PC-9 (cell line): ENCODE results near the gene UBTD1. TPM values are rescaled to one million over a fixed set of nuclear protein-coding genes. Genes with fewer than 3 reads are reported as not detected.

Experiments
- BruUV-seq: library from RNA; stranded (reverse); fragments of 400-500 nt; replicated peaks from 2 replicates; lab custom pipeline; 2021; lab: Mats Ljungman, UMichigan
- CTCF ChIA-PET: fragments of 300-600 bp; sonication (Branson Sonifier 250); formaldehyde crosslinking; loops from one replicate; lab custom pipeline; 2022; ENCODE audit warnings: antibody characterized with exemption; lab: Charles Lee
- POLR2A ChIA-PET: fragments of 300-600 bp; sonication (Branson Sonifier 250); formaldehyde crosslinking; loops from one replicate; lab custom pipeline; 2022; ENCODE audit warnings: antibody characterized with exemption; ENCODE audit not compliant: unreplicated experiment; lab: Charles Lee
- DNase-seq, 2 experiments: peaks; one replicate each; pipeline versions ENCODE4 v3.0.0 to v3.0.0-alpha.2; 2015 to 2022; ENCODE audit warnings: mixed read lengths in 1 of 2
- H2AFZ ChIP-seq: fragments of 200-600 bp; sonication (generic); 2 replicates; pipeline ENCODE4 v1.8.1; 2017; ENCODE audit warnings: antibody characterized with exemption
- H3F3A ChIP-seq: fragments of 200-600 bp; sonication (generic); 2 replicates; pipeline ENCODE4 v1.8.1; 2017; ENCODE audit warnings: antibody characterized with exemption, mild to moderate bottlenecking, low read depth; ENCODE audit not compliant: insufficient read depth
- H3K27ac ChIP-seq: fragments of 200-600 bp; sonication (generic); 2 replicates; pipeline ENCODE4 v1.6.1; 2016; ENCODE audit warnings: mixed run types
- H3K27me3 ChIP-seq: fragments of 200-600 bp; sonication (generic); 2 replicates; pipeline ENCODE4 v1.6.1; 2016; ENCODE audit warnings: low read depth, mixed run types; ENCODE audit not compliant: insufficient read depth
- H3K36me3 ChIP-seq: fragments of 200-600 bp; sonication (generic); 2 replicates; pipeline ENCODE4 v1.6.1; 2016; ENCODE audit warnings: low read depth, mixed run types
- H3K4me1 ChIP-seq: fragments of 200-600 bp; sonication (generic); replicated peaks from 2 replicates; pipeline ENCODE4 v1.6.1; 2016; ENCODE audit warnings: mixed run types; ENCODE audit not compliant: insufficient read depth
- H3K4me2 ChIP-seq: fragments of 200-600 bp; sonication (generic); 2 replicates; pipeline ENCODE4 v1.6.1; 2017; ENCODE audit warnings: mixed run types
- H3K4me3 ChIP-seq: fragments of 200-600 bp; sonication (generic); 2 replicates; pipeline ENCODE4 v1.6.1; 2016; ENCODE audit warnings: mixed run types
- H3K79me2 ChIP-seq: fragments of 200-600 bp; sonication (generic); 2 replicates; pipeline ENCODE4 v1.6.1; 2017; ENCODE audit warnings: low read depth, mixed run types
- H3K9me2 ChIP-seq: fragments of 200-600 bp; sonication (generic); 2 replicates; pipeline ENCODE4 v1.8.1; 2017; ENCODE audit warnings: mild to moderate bottlenecking; ENCODE audit not compliant: insufficient read depth
- H3K9me3 ChIP-seq: fragments of 200-600 bp; sonication (generic); 2 replicates; pipeline ENCODE4 v1.8.1; 2016; ENCODE audit warnings: low read depth; ENCODE audit not compliant: insufficient read depth
- H4K20me1 ChIP-seq: fragments of 200-600 bp; sonication (generic); 2 replicates; pipeline ENCODE4 v1.8.1; 2017; ENCODE audit not compliant: insufficient read depth
- EZH2 ChIP-seq: fragments of 200-600 bp; sonication (generic); IDR thresholded peaks from 2 replicates; pipeline ENCODE4 v1.8.0; 2017; ENCODE audit warnings: antibody characterized with exemption, low read depth
- intact Hi-C: fragments of 100-400 bp; cut with micrococcal nuclease; formaldehyde crosslinking; loops from one replicate; pipeline ENCODE4 v1.10.0; 2022; ENCODE audit not compliant: unreplicated experiment
- total RNA-seq: library from RNA; stranded (reverse); gene quantifications from 2 replicates; pipeline ENCODE4 v1.2.3, GENCODE V29; 2021
- TF ChIP-seq, protein P1 (sequence below): fragments of 200-600 bp; sonication (generic); conservative IDR thresholded peaks from 2 replicates; pipeline ENCODE4 v1.6.1; 2017; ENCODE audit warnings: mixed run types, antibody characterized with exemption, mild to moderate bottlenecking, moderate library complexity

Gene UBTD1
- total RNA-seq, 1 experiment from 2014 or later: 17.1 TPM

DNA sequence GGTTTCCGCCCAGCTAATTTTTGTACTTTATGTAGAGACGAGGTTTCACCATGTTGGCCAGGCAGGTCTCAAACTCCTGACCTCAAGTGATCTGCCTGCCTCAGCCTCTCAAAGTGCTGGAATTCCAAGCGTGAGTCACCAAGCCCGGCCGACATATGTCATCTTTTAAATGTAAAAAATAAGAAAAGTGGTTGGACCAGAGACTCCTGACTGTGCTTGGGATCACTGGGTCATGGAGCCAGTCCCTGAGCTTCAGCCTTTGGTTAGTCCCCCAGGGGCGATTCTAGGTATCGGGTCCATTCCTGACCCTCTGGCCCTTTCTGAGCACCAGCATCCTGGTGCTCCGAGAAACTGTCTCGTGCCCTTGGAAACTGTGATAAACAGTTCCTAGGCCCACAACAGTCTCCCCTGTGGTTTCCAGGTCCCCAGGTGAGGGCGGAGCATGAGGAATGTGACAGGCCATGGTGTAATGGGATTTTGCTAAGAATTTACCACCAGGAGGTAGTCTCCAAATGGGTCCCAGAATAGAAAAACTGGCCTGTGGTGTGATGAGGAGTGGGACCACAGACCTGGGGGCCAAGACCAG is 32.8 kb downstream of the UBTD1 start:
- no peak for TF ChIP-seq EZH2
- TF ChIP-seq, protein P1, sequence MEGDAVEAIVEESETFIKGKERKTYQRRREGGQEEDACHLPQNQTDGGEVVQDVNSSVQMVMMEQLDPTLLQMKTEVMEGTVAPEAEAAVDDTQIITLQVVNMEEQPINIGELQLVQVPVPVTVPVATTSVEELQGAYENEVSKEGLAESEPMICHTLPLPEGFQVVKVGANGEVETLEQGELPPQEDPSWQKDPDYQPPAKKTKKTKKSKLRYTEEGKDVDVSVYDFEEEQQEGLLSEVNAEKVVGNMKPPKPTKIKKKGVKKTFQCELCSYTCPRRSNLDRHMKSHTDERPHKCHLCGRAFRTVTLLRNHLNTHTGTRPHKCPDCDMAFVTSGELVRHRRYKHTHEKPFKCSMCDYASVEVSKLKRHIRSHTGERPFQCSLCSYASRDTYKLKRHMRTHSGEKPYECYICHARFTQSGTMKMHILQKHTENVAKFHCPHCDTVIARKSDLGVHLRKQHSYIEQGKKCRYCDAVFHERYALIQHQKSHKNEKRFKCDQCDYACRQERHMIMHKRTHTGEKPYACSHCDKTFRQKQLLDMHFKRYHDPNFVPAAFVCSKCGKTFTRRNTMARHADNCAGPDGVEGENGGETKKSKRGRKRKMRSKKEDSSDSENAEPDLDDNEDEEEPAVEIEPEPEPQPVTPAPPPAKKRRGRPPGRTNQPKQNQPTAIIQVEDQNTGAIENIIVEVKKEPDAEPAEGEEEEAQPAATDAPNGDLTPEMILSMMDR: no peak
- no peaks in the 10 kb centered on the region for H3F3A ChIP-seq
- ChIA-PET POLR2A (no interaction called here), CTCF (no interaction called here)
- H3K27me3 ChIP-seq: no peaks in the 10 kb centered on the region
- H3K27ac ChIP-seq: no peak overlapping the region
- H3K9me2 ChIP-seq: no peaks in the 10 kb centered on the region
- peak in 1 of 2 experiments; percentile 45 for DNase-seq
- no peaks in the 10 kb centered on the region for H3K9me3 ChIP-seq
- BruUV-seq: no TSS peak
- intact Hi-C loops: no loop called here
- no peaks in the 10 kb centered on the region for H3K4me1 ChIP-seq
- H3K79me2 ChIP-seq: no peaks in the 10 kb centered on the region
- no peaks in the 10 kb centered on the region for H4K20me1 ChIP-seq
- no peak overlapping the region for H3K4me3 ChIP-seq
- no peak overlapping the region for H2AFZ ChIP-seq
- no peaks in the 10 kb centered on the region for H3K36me3 ChIP-seq
- H3K4me2 ChIP-seq: no peak overlapping the region

- TF ChIP-seq, protein P1: no peak
- TF ChIP-seq EZH2: no peak
- Histone ChIP-seq H3K9me2 (no peaks in the 10 kb centered on the region), H3K4me1 (no peaks in the 10 kb centered on the region), H4K20me1 (no peaks in the 10 kb centered on the region), H3K36me3 (no peaks in the 10 kb centered on the region), H2AFZ (no peak overlapping the region), H3F3A (no peaks in the 10 kb centered on the region), H3K4me3 (no peak overlapping the region), H3K79me2 (no peaks in the 10 kb centered on the region), H3K27me3 (no peaks in the 10 kb centered on the region), H3K4me2 (no peak overlapping the region), H3K9me3 (no peaks in the 10 kb centered on the region), H3K27ac (no peak overlapping the region)
- intact Hi-C loops: no loop called here
- BruUV-seq: no TSS peak
- CTCF ChIA-PET: no interaction called here
- POLR2A ChIA-PET: no interaction called here
- no peak for DNase-seq
These were observed 34.4 kb downstream of the UBTD1 start for GRCh38 chr10:97532935-97533671.

GRCh38 chr10:97533888-97534287 is 35.2 kb downstream of the UBTD1 start:
- H2AFZ ChIP-seq: no peak overlapping the region
- no peaks in the 10 kb centered on the region for H3K27me3 ChIP-seq
- H3F3A ChIP-seq: no peaks in the 10 kb centered on the region
- ChIA-PET POLR2A (no interaction called here), CTCF (interaction anchor here (0.6 to 0.7 kb wide), 2 partner anchors 13 to 1160 kb away, joined by 5 to 6 read pairs; no protein-coding TSS in a partner anchor)
- no peak overlapping the region for H3K27ac ChIP-seq
- H3K4me3 ChIP-seq: no peak overlapping the region
- no peak overlapping the region for H3K4me2 ChIP-seq
- H3K36me3 ChIP-seq: no peaks in the 10 kb centered on the region
- H3K9me3 ChIP-seq: no peaks in the 10 kb centered on the region
- TF ChIP-seq, protein P1: no peak
- TF ChIP-seq EZH2: no peak
- BruUV-seq: no TSS peak
- H3K4me1 ChIP-seq: peaks cover 6% of the 10 kb centered on the region
- no peaks in the 10 kb centered on the region for H3K79me2 ChIP-seq
- H4K20me1 ChIP-seq: no peaks in the 10 kb centered on the region
- H3K9me2 ChIP-seq: no peaks in the 10 kb centered on the region
- no peak for DNase-seq
- intact Hi-C loops: no loop called here
